ENCODE data around the gene TNFSF15.

DNA sequence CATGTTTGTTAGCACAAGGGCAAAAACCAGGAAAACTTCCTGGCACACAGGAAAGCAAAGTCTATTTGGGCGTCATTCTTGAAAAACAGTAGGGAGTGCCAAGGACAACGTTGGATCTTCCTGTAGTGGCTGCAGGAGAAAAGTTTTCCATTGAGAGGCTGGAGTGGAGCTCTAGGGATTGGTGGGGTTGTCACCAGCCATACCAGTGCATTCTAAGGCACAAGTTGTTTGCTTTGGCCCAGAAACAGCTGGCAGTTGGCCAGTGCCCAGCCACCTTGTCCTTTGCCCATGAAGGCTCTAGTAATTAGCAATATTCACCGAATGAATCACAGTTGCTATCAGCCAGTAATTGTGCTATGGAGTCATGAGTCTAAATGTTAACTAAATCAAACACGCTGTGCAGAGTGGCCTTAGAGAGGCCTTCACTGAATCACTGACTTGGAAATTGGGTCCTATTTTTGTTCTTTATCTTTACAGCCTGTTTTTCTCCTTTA, 26.4 kb downstream of the TNFSF15 start:
- TF ChIP-seq POLR2AphosphoS5 (IDR thresholded peaks at IDR 0.05; ENCODE audit: low read depth, low read length) (no peak), POLR2A (IDR thresholded peaks at IDR 0.05; ENCODE audit: low read depth, low read length) (no peak)
